ENCODE data around the gene MDFI. TPM values are rescaled to one million over a fixed set of nuclear protein-coding genes. Genes with fewer than 3 reads are reported as not detected.

Gene MDFI
- total RNA-seq, 1 experiment from 2014 or later: 19.4 TPM

- CTCF ChIA-PET: no interaction called here
- no peaks in the 10 kb centered on the region for H4K20me1 ChIP-seq (ENCODE audit: insufficient read depth)
- H2AFZ ChIP-seq: no peak overlapping the region
- no peaks in the 10 kb centered on the region for H3K79me2 ChIP-seq (ENCODE audit: low read depth)
- no peak overlapping the region for H3K4me2 ChIP-seq
- H3K4me1 ChIP-seq (replicated peaks; ENCODE audit: insufficient read depth): peaks cover 5% of the 10 kb centered on the region
- intact Hi-C loops (cut with micrococcal nuclease; ENCODE audit: unreplicated experiment): no loop called here
- H3K27ac ChIP-seq: no peak overlapping the region
- H3K4me3 ChIP-seq: no peak overlapping the region
- no peaks in the 10 kb centered on the region for H3K36me3 ChIP-seq (ENCODE audit: low read depth)
- H3F3A ChIP-seq (ENCODE audit: insufficient read depth, low read depth): no peaks in the 10 kb centered on the region
- BruUV-seq (replicated peaks): no TSS peak
- no peaks in the 10 kb centered on the region for H3K27me3 ChIP-seq (ENCODE audit: insufficient read depth, low read depth)
- no peak for TF ChIP-seq EZH2 (IDR thresholded peaks at IDR 0.05; ENCODE audit: low read depth)
- TF ChIP-seq, protein P1, sequence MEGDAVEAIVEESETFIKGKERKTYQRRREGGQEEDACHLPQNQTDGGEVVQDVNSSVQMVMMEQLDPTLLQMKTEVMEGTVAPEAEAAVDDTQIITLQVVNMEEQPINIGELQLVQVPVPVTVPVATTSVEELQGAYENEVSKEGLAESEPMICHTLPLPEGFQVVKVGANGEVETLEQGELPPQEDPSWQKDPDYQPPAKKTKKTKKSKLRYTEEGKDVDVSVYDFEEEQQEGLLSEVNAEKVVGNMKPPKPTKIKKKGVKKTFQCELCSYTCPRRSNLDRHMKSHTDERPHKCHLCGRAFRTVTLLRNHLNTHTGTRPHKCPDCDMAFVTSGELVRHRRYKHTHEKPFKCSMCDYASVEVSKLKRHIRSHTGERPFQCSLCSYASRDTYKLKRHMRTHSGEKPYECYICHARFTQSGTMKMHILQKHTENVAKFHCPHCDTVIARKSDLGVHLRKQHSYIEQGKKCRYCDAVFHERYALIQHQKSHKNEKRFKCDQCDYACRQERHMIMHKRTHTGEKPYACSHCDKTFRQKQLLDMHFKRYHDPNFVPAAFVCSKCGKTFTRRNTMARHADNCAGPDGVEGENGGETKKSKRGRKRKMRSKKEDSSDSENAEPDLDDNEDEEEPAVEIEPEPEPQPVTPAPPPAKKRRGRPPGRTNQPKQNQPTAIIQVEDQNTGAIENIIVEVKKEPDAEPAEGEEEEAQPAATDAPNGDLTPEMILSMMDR (conservative IDR thresholded peaks at IDR 0.05): no peak
- no peaks in the 10 kb centered on the region for H3K9me2 ChIP-seq (ENCODE audit: insufficient read depth)
- no peaks in the 10 kb centered on the region for H3K9me3 ChIP-seq (ENCODE audit: insufficient read depth, low read depth)
- DNase-seq: no peak
- POLR2A ChIA-PET (ENCODE audit: unreplicated experiment): no interaction called here
Observed at GRCh38 chr6:41630946-41631345, 7.3 kb upstream of the MDFI start.

DNA sequence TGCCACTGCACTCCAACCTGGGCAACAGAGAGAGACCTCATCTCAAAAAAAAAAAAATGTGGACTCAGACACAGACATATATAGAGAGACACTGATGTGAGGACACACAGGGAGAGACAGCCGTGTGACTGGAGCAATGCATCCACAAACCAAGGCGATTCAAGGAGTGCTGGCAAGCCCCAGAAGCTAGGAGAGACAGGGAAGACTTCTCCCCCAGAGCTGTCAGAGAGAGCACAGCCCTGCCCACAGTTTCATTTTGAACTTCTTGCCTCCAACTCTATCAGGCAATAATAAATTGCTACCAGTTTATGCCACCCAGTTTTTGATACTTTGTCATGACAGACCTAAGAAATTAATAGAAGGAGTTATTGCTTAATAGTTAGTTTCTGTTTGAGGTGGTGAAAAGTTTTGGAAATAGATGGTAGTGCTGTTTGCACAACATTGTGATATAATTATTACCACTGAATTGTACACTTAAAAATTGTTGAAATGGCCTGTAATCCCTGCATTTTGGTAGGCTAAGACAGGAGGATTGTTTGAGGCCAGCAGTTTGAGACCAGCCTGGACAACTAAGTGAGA, 5.1 kb upstream of the MDFI start:
- Histone ChIP-seq H3K27ac (no peak overlapping the region), H3K27me3 (ENCODE audit: insufficient read depth, low read depth) (no peaks in the 10 kb centered on the region), H3K4me2 (no peak overlapping the region), H3K36me3 (ENCODE audit: low read depth) (no peaks in the 10 kb centered on the region), H2AFZ (no peak overlapping the region), H4K20me1 (ENCODE audit: insufficient read depth) (no peaks in the 10 kb centered on the region), H3K79me2 (ENCODE audit: low read depth) (no peaks in the 10 kb centered on the region), H3K4me1 (replicated peaks; ENCODE audit: insufficient read depth) (peaks cover 12% of the 10 kb centered on the region), H3F3A (ENCODE audit: insufficient read depth, low read depth) (no peaks in the 10 kb centered on the region), H3K9me3 (ENCODE audit: insufficient read depth, low read depth) (no peaks in the 10 kb centered on the region), H3K9me2 (ENCODE audit: insufficient read depth) (no peaks in the 10 kb centered on the region), H3K4me3 (no peak overlapping the region)
- DNase-seq: no peak
- TF ChIP-seq, protein P1 (conservative IDR thresholded peaks at IDR 0.05): no peak
- no peak for TF ChIP-seq EZH2 (IDR thresholded peaks at IDR 0.05; ENCODE audit: low read depth)
- ChIA-PET CTCF (no interaction called here), POLR2A (ENCODE audit: unreplicated experiment) (no interaction called here)
- BruUV-seq (replicated peaks): no TSS peak
- intact Hi-C loops (cut with micrococcal nuclease; ENCODE audit: unreplicated experiment): no loop called here

GRCh38 chr6:41634657-41635056, 3.6 kb upstream of the MDFI start:
- no peak overlapping the region for H2AFZ ChIP-seq
- H3K4me2 ChIP-seq: no peak overlapping the region
- no peaks in the 10 kb centered on the region for H3K36me3 ChIP-seq (ENCODE audit: low read depth)
- DNase-seq: no peak
- H3K9me3 ChIP-seq (ENCODE audit: insufficient read depth, low read depth): no peaks in the 10 kb centered on the region
- ChIA-PET CTCF (no interaction called here), POLR2A (ENCODE audit: unreplicated experiment) (no interaction called here)
- H3K4me3 ChIP-seq: no peak overlapping the region
- H4K20me1 ChIP-seq (ENCODE audit: insufficient read depth): no peaks in the 10 kb centered on the region
- intact Hi-C loops (cut with micrococcal nuclease; ENCODE audit: unreplicated experiment): no loop called here
- no peaks in the 10 kb centered on the region for H3K79me2 ChIP-seq (ENCODE audit: low read depth)
- no peaks in the 10 kb centered on the region for H3K27me3 ChIP-seq (ENCODE audit: insufficient read depth, low read depth)
- TF ChIP-seq, protein P1 (conservative IDR thresholded peaks at IDR 0.05): no peak
- TF ChIP-seq EZH2 (IDR thresholded peaks at IDR 0.05; ENCODE audit: low read depth): no peak
- H3K4me1 ChIP-seq (replicated peaks; ENCODE audit: insufficient read depth): peaks cover 12% of the 10 kb centered on the region
- no TSS peak for BruUV-seq (replicated peaks)
- H3F3A ChIP-seq (ENCODE audit: insufficient read depth, low read depth): no peaks in the 10 kb centered on the region
- H3K9me2 ChIP-seq (ENCODE audit: insufficient read depth): no peaks in the 10 kb centered on the region
- no peak overlapping the region for H3K27ac ChIP-seq

All from PC-9 (cell line).